IMR-90 (cell line): ENCODE measurements around the gene RUNDC1. TPM values are rescaled to one million over a fixed set of nuclear protein-coding genes. Genes with fewer than 3 reads are reported as not detected.

Source experiments
- ATAC-seq: fragments of 200-7000 bp; cut with Tn5 transposase; 2 replicates; pipeline ENCODE4 v1.9.1; 2020; ENCODE audit warnings: low read depth, mild to moderate bottlenecking, moderate library complexity
- BruUV-seq: library from RNA; stranded (reverse); fragments of 400-500 nt; replicated peaks from 2 replicates; lab custom pipeline; 2021; lab: Mats Ljungman, UMichigan
- CTCF ChIA-PET: fragments of 300-600 bp; formaldehyde crosslinking; extraction: SDS; loops from one replicate; lab custom pipeline; 2021; ENCODE audit warnings: antibody characterized with exemption; lab: Yijun Ruan, JAX
- POLR2A ChIA-PET: fragments of 300-600 bp; sonication (Branson Sonifier 250); formaldehyde crosslinking; loops from one replicate; lab custom pipeline; 2022; ENCODE audit warnings: antibody characterized with exemption; ENCODE audit not compliant: unreplicated experiment; lab: Charles Lee
- DNase-seq: peaks from one replicate; pipeline ENCODE4 v3.0.0; 2013
- H2AFZ ChIP-seq: replicated peaks from 2 replicates; pipeline ENCODE3; 2013; ENCODE audit warnings: low read length, mild to moderate bottlenecking; ENCODE audit not compliant: poor library complexity
- H2AK5ac ChIP-seq: 2 replicates; pipeline ENCODE4 v1.6.1; 2013; ENCODE audit warnings: low read depth, low read length, inconsistent platforms
- H2AK9ac ChIP-seq: replicated peaks from 2 replicates; pipeline ENCODE3; 2013; ENCODE audit warnings: mild to moderate bottlenecking, low read depth, low read length, moderate library complexity; ENCODE audit not compliant: poor library complexity
- H2BK120ac ChIP-seq: 2 replicates; pipeline ENCODE4 v1.6.1; 2013; ENCODE audit warnings: low read depth, low read length, inconsistent platforms
- H2BK15ac ChIP-seq: 3 replicates; pipeline ENCODE4 v1.6.1; 2013; ENCODE audit warnings: low read depth, low read length, inconsistent platforms
- H2BK20ac ChIP-seq: 2 replicates; pipeline ENCODE4 v1.6.1; 2013; ENCODE audit warnings: low read depth, mild to moderate bottlenecking, inconsistent platforms, low read length, moderate library complexity
- H2BK5ac ChIP-seq: 2 replicates; pipeline ENCODE4 v1.6.1; 2013; ENCODE audit warnings: mild to moderate bottlenecking, low read depth, low read length, inconsistent platforms; ENCODE audit not compliant: poor library complexity, severe bottlenecking
- H3K14ac ChIP-seq: replicated peaks from 2 replicates; pipeline ENCODE4 v1.6.1; 2013; ENCODE audit warnings: low read depth, low read length, inconsistent platforms
- H3K18ac ChIP-seq: 2 replicates; pipeline ENCODE4 v1.6.1; 2013; ENCODE audit warnings: low read depth, low read length, control low read depth
- H3K23ac ChIP-seq: 2 replicates; pipeline ENCODE4 v1.6.1; 2013; ENCODE audit warnings: low read depth, low read length, inconsistent platforms
- H3K27ac ChIP-seq: 2 replicates; pipeline ENCODE4 v1.5.1; 2013; ENCODE audit warnings: mild to moderate bottlenecking, control low read depth, low read length; ENCODE audit not compliant: insufficient read depth
- H3K27me3 ChIP-seq: 2 replicates; pipeline ENCODE4 v1.6.1; 2013; ENCODE audit warnings: low read length; ENCODE audit not compliant: control insufficient read depth, insufficient read depth
- H3K36me3 ChIP-seq: 2 replicates; pipeline ENCODE4 v1.6.1; 2013; ENCODE audit warnings: low read length, mixed read lengths; ENCODE audit not compliant: control insufficient read depth, insufficient read depth
- H3K4ac ChIP-seq: 2 replicates; pipeline ENCODE4 v1.6.1; 2013; ENCODE audit warnings: low read depth, low read length, inconsistent platforms
- H3K4me1 ChIP-seq: 2 replicates; pipeline ENCODE4 v1.6.1; 2013; ENCODE audit warnings: low read length, mixed read lengths; ENCODE audit not compliant: control insufficient read depth, insufficient read depth
- H3K4me2 ChIP-seq: 2 replicates; pipeline ENCODE4 v1.6.1; 2013; ENCODE audit warnings: low read depth, mild to moderate bottlenecking, control low read depth, low read length, moderate library complexity
- H3K4me3 ChIP-seq: 2 replicates; pipeline ENCODE4 v1.5.1; 2013; ENCODE audit warnings: low read depth, mild to moderate bottlenecking, control low read depth, low read length, moderate library complexity; ENCODE audit not compliant: insufficient read depth
- H3K56ac ChIP-seq: 2 replicates; pipeline ENCODE4 v1.6.1; 2013; ENCODE audit warnings: low read length, inconsistent platforms; ENCODE audit not compliant: insufficient read depth; ENCODE audit errors: extremely low read depth
- H3K79me1 ChIP-seq, 2 experiments: 2 replicates each; pipeline ENCODE4 v1.6.1; 2013; ENCODE audit warnings: low read length in 2 of 2, inconsistent platforms in 1 of 2, low read depth in 1 of 2
- H3K9ac ChIP-seq: 2 replicates; pipeline ENCODE4 v1.6.1; 2013; ENCODE audit warnings: low read depth, low read length, control low read depth
- H3K9me1 ChIP-seq: 2 replicates; pipeline ENCODE4 v1.6.1; 2013; ENCODE audit warnings: low read length, inconsistent platforms; ENCODE audit not compliant: insufficient read depth
- H3K9me3 ChIP-seq: 2 replicates; pipeline ENCODE4 v1.6.1; 2013; ENCODE audit warnings: low read length; ENCODE audit not compliant: control insufficient read depth, insufficient read depth
- H4K20me1 ChIP-seq: 2 replicates; pipeline ENCODE4 v1.6.1; 2013; ENCODE audit warnings: low read length, inconsistent platforms; ENCODE audit not compliant: insufficient read depth
- H4K5ac ChIP-seq: 2 replicates; pipeline ENCODE4 v1.6.1; 2013; ENCODE audit warnings: mild to moderate bottlenecking, low read depth, low read length, control low read depth
- H4K8ac ChIP-seq, 2 experiments: 2 replicates each; pipeline ENCODE4 v1.6.1; 2013; ENCODE audit warnings: low read depth in 2 of 2, low read length in 2 of 2, control low read depth in 1 of 2, inconsistent platforms in 1 of 2
- H4K91ac ChIP-seq: 2 replicates; pipeline ENCODE4 v1.6.1; 2013; ENCODE audit warnings: low read depth, low read length, inconsistent platforms; ENCODE audit not compliant: insufficient read depth
- CHD1 ChIP-seq: IDR thresholded peaks from 2 replicates; pipeline ENCODE4 v1.6.1; 2012; ENCODE audit warnings: low read depth, low read length, improper control_type of control experiment
- MAFK ChIP-seq: IDR thresholded peaks from 2 replicates; pipeline ENCODE4 v1.6.1; 2012; ENCODE audit warnings: low read depth, low read length, improper control_type of control experiment
- MAZ ChIP-seq: IDR thresholded peaks from 2 replicates; pipeline ENCODE4 v1.6.1; 2012; ENCODE audit warnings: low read depth, mild to moderate bottlenecking, low read length, improper control_type of control experiment, moderate library complexity, borderline replicate concordance
- NFE2L2 ChIP-seq: fragments of 150-350 bp; IDR thresholded peaks from 2 replicates; pipeline ENCODE4 v1.6.1; 2016; ENCODE audit warnings: low read depth, mild to moderate bottlenecking, low read length
- RCOR1 ChIP-seq: IDR thresholded peaks from 2 replicates; pipeline ENCODE4 v1.6.1; 2012; ENCODE audit warnings: mild to moderate bottlenecking, low read length, improper control_type of control experiment; ENCODE audit not compliant: insufficient replicate concordance
- WGBS, 2 experiments: methylation state at CpG; one replicate each; pipeline versions ENCODE4 v1.1.5 to v1.1.7; 2013; ENCODE audit warnings: missing lambda C conversion rate in 2 of 2; ENCODE audit not compliant: insufficient read length in 1 of 2; ENCODE audit errors: extremely low coverage in 2 of 2; 5-methylcytosine and 5-hydroxymethylcytosine counted together
- dilution Hi-C: fragments of 300-500 bp; cut with HindIII; formaldehyde crosslinking; loops from one replicate; pipeline ENCODE4 v1.14.3; 2018; ENCODE audit warnings: low sequenced_read_pairs; ENCODE audit not compliant: unreplicated experiment
- in situ Hi-C: fragments of 300-500 bp; cut with MboI; formaldehyde crosslinking; loops from 3 replicates; pipeline ENCODE4 v1.14.3; 2019; ENCODE audit warnings: low sequenced_read_pairs, inconsistent platforms, mixed read lengths
- intact Hi-C: fragments of 100-400 bp; cut with micrococcal nuclease; formaldehyde crosslinking; loops from 2 replicates; pipeline ENCODE4 v1.10.0; 2022
- polyA plus RNA-seq, 3 experiments: library from polyadenylated mRNA; depleted of rRNA; stranded (reverse); fragments of >200 nt; gene quantifications; 2 replicates each; pipeline ENCODE4 v1.2.3, GENCODE V29; 2012; ENCODE audit warnings: low replicate concordance in 1 of 3
- total RNA-seq: library from RNA; depleted of rRNA; stranded (reverse); fragments of >200 nt; gene quantifications from 2 replicates; pipeline ENCODE4 v1.2.3, GENCODE V29; 2012

The RUNDC1 gene
- total and polyA plus RNA-seq, 2 of the 4 experiments (the other 2 are of a cell fraction): 7.0 to 7.9 TPM

DNA sequence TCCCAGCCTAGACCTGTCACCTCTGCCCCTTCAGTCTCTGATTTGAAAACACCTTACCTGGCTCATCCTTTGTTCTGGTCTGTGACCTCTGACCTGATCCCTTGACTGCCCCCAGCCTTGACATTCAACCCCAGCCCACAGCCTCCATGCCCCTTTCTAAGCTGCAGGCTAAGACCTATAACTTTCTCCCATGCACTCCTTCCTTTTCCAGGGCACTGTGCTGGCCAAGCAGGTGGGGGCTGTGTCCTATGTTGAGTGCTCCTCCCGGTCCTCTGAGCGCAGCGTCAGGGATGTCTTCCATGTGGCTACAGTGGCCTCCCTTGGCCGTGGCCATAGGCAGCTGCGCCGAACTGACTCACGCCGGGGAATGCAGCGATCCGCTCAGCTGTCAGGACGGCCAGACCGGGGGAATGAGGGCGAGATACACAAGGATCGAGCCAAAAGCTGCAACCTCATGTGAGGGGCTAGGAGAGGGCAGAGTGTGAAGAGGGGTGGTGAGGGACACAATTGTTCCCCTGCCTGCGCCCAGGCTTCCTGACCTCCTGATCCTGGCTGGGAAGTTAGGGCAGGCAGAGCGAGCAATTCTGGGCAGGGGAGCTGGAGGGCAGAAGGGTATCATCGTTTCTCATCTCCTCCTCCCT is 48.0 kb downstream of the RUNDC1 start:
- Histone ChIP-seq H3K9ac (no peak overlapping the region), H3K4me2 (no peak overlapping the region)
- CTCF ChIA-PET: interaction anchor here (0.6 kb wide), 1 partner anchor 44 kb away, joined by 3 read pairs; no protein-coding TSS in a partner anchor

More for the DNA sequence above, 48.0 kb downstream of the RUNDC1 start:
- no peak overlapping the region for H4K91ac ChIP-seq
- H3K4ac ChIP-seq: no peak overlapping the region
- H2BK15ac ChIP-seq: no peak overlapping the region
- 70% methylated on average over 13 of the region's 17 CpGs; no CpG with 5 or more reads in 1 of the 2 experiments for WGBS, 2 experiments
- no TSS peak for BruUV-seq
- intact Hi-C loops (no loop called here), in situ Hi-C loops (loop anchor here (5.0 kb wide), 1 partner anchor 144 kb away; the partner anchor contains the start of gene NBR1), dilution Hi-C loops (no loop called here)
- H2BK5ac ChIP-seq: no peak overlapping the region
- ATAC-seq (no peak), DNase-seq (no peak)
- no peak overlapping the region for H3K4me3 ChIP-seq
- H2AK5ac ChIP-seq: no peak overlapping the region
- H3K14ac ChIP-seq: no peak overlapping the region
- no peak overlapping the region for H3K27ac ChIP-seq
- no peak for TF ChIP-seq MAFK
- TF ChIP-seq RCOR1: no peak
- no peak for TF ChIP-seq CHD1
- TF ChIP-seq MAZ: no peak
- TF ChIP-seq NFE2L2: no peak
- H3K23ac ChIP-seq: no peak overlapping the region
- POLR2A ChIA-PET: no interaction called here
- H3K36me3 ChIP-seq: no peaks in the 10 kb centered on the region
- H3K27me3 ChIP-seq: peaks cover 4% of the 10 kb centered on the region; the same call in 1 of the 2 replicates
- no peak overlapping the region for H2BK120ac ChIP-seq
- no peak overlapping the region for H2AFZ ChIP-seq
- no peak overlapping the region for H4K8ac ChIP-seq
- H2AK9ac ChIP-seq: no peak overlapping the region
- peaks cover 4% of the 10 kb centered on the region; the same call in 1 of the 2 replicates for H3K4me1 ChIP-seq
- H3K9me3 ChIP-seq: no peaks in the 10 kb centered on the region
- no peak overlapping the region for H3K56ac ChIP-seq
- no peak overlapping the region for H3K18ac ChIP-seq
- no peaks in the 10 kb centered on the region for H3K79me1 ChIP-seq
- no peak overlapping the region for H4K5ac ChIP-seq
- H2BK20ac ChIP-seq: no peak overlapping the region
- no peaks in the 10 kb centered on the region; the same call in 1 of the 2 replicates for H3K9me1 ChIP-seq
- no peaks in the 10 kb centered on the region for H4K20me1 ChIP-seq
